SK-N-SH (cell line): Measurements from ENCODE around the gene CPZ. TPM values are rescaled to one million over a fixed set of nuclear protein-coding genes. Genes with fewer than 3 reads are reported as not detected.

ENCODE experiments used
- CTCF ChIA-PET: fragments of 300-600, 350-600 bp; formaldehyde crosslinking; extraction: SDS; loops from one replicate; lab custom pipeline; 2021; lab: Yijun Ruan, JAX
- POLR2A ChIA-PET: fragments of 350-600 bp; sonication (Branson Sonifier 250); formaldehyde crosslinking; extraction: SDS; loops from one replicate; lab custom pipeline; 2020; ENCODE audit warnings: antibody characterized with exemption, inconsistent platforms; lab: Yijun Ruan, JAX
- DNase-seq: peaks from one replicate; pipeline ENCODE4 v3.0.0; 2012
- H2AFZ ChIP-seq: fragments of 200-600 bp; sonication (generic); 2 replicates; pipeline ENCODE4 v1.8.1; 2016; ENCODE audit warnings: antibody characterized with exemption, mild to moderate bottlenecking, low read depth
- H3F3A ChIP-seq: fragments of 200-600 bp; sonication (generic); replicated peaks from 2 replicates; pipeline ENCODE3; 2016; ENCODE audit warnings: antibody characterized with exemption, mild to moderate bottlenecking; ENCODE audit not compliant: insufficient read depth
- H3K27ac ChIP-seq, 2 experiments: fragments of 200-500 bp in 1 of 2; fragments of 200-600 bp in 1 of 2; sonication (Bioruptor generic) in 1 of 2; sonication (generic), shearing (Covaris generic) in 1 of 2; 2 replicates each; pipeline versions ENCODE4 v1.5.1 to v1.6.1; 2014 to 2016; ENCODE audit warnings: low read depth in 2 of 2, inconsistent platforms in 1 of 2, low read length in 1 of 2, mild to moderate bottlenecking in 1 of 2, mixed read lengths in 1 of 2
- H3K27me3 ChIP-seq: fragments of 200-600 bp; sonication (generic), shearing (Covaris generic); 2 replicates; pipeline ENCODE4 v1.6.1; 2016; ENCODE audit warnings: mixed run types; ENCODE audit not compliant: insufficient read depth
- H3K36me3 ChIP-seq, 2 experiments: fragments of 200-500 bp in 1 of 2; fragments of 200-600 bp in 1 of 2; sonication (Bioruptor generic) in 1 of 2; sonication (generic) in 1 of 2; replicated peaks in 1 of 2; 2 replicates each; pipeline versions ENCODE3 to v1.5.1; 2014 to 2016; ENCODE audit warnings: low read length in 1 of 2, mild to moderate bottlenecking in 1 of 2; ENCODE audit not compliant: insufficient read depth in 2 of 2, control insufficient read depth in 1 of 2
- H3K4me1 ChIP-seq, 2 experiments: fragments of 200-500 bp in 1 of 2; fragments of 200-600 bp in 1 of 2; sonication (Bioruptor generic) in 1 of 2; sonication (generic), shearing (Covaris generic) in 1 of 2; 2 replicates each; pipeline versions ENCODE4 v1.5.1 to v1.6.1; 2014 to 2016; ENCODE audit warnings: low read depth in 1 of 2, low read length in 1 of 2, mixed run types in 1 of 2; ENCODE audit not compliant: insufficient read depth in 2 of 2, control insufficient read depth in 1 of 2
- H3K4me2 ChIP-seq: fragments of 200-600 bp; sonication (generic), shearing (Covaris generic); 2 replicates; pipeline ENCODE4 v1.6.1; 2017; ENCODE audit warnings: mixed run types
- H3K4me3 ChIP-seq, 2 experiments: fragments of 200-500 bp in 1 of 2; fragments of 200-600 bp in 1 of 2; sonication (Bioruptor generic) in 1 of 2; sonication (generic), shearing (Covaris generic) in 1 of 2; 2 replicates each; pipeline versions ENCODE4 v1.5.1 to v1.8.1; 2014 to 2016; ENCODE audit warnings: low read depth in 2 of 2, inconsistent platforms in 1 of 2, low read length in 1 of 2, mild to moderate bottlenecking in 1 of 2, mixed read lengths in 1 of 2, moderate library complexity in 1 of 2
- H3K79me2 ChIP-seq: fragments of 200-600 bp; sonication (generic); 2 replicates; pipeline ENCODE4 v1.8.1; 2017; ENCODE audit warnings: mild to moderate bottlenecking; ENCODE audit not compliant: insufficient read depth
- H3K9ac ChIP-seq: fragments of 200-600 bp; sonication (generic); 2 replicates; pipeline ENCODE4 v1.6.1; 2017; ENCODE audit warnings: mixed run types
- H3K9me2 ChIP-seq: fragments of 200-600 bp; sonication (generic); 2 replicates; pipeline ENCODE4 v1.6.1; 2017; ENCODE audit warnings: mixed run types
- H3K9me3 ChIP-seq: fragments of 200-600 bp; sonication (generic); 2 replicates; pipeline ENCODE4 v1.6.1; 2017; ENCODE audit warnings: mixed run types, mild to moderate bottlenecking, moderate library complexity
- H4K20me1 ChIP-seq: fragments of 200-600 bp; sonication (generic); 2 replicates; pipeline ENCODE4 v1.6.1; 2017; ENCODE audit warnings: mild to moderate bottlenecking, mixed run types; ENCODE audit not compliant: insufficient read depth
- CHD2 ChIP-seq: fragments of 150-350 bp; IDR thresholded peaks from 2 replicates; pipeline ENCODE4 v1.6.1; 2018; ENCODE audit warnings: low read length; ENCODE audit not compliant: partially characterized antibody
- CTCF ChIP-seq: fragments of 200-600 bp; sonication (generic); IDR thresholded peaks from 2 replicates; pipeline ENCODE4 v1.6.1; 2017; ENCODE audit warnings: antibody characterized with exemption, mild to moderate bottlenecking, moderate library complexity
- ELF1 ChIP-seq: IDR thresholded peaks from 2 replicates; pipeline ENCODE4 v1.4.0; 2012
- EP300 ChIP-seq, 2 experiments: IDR thresholded peaks; 2 replicates each; pipeline versions ENCODE4 v1.4.0 to v1.6.1; 2012; ENCODE audit warnings: borderline replicate concordance in 1 of 2, low read depth in 1 of 2, low read length in 1 of 2
- FOSL2 ChIP-seq: IDR thresholded peaks from 2 replicates; pipeline ENCODE4 v1.4.0; 2012; ENCODE audit warnings: low read depth, mild to moderate bottlenecking, moderate library complexity, borderline replicate concordance
- FOXJ3 ChIP-seq: sonication (generic); formaldehyde crosslinking; IDR thresholded peaks from 2 replicates; pipeline ENCODE4 v1.5.1; 2020; ENCODE audit warnings: mild to moderate bottlenecking, missing genetic modification reagents
- GABPA ChIP-seq: IDR thresholded peaks from 2 replicates; pipeline ENCODE4 v1.4.0; 2012; ENCODE audit warnings: low read depth, mild to moderate bottlenecking
- GATA2 ChIP-seq: sonication (generic); formaldehyde crosslinking; IDR thresholded peaks from 2 replicates; pipeline ENCODE4 v1.5.0; 2020; ENCODE audit warnings: mild to moderate bottlenecking, missing genetic modification reagents
- MAX ChIP-seq: IDR thresholded peaks from 2 replicates; pipeline ENCODE4 v1.4.0; 2012; ENCODE audit warnings: low read depth
- MXI1 ChIP-seq: IDR thresholded peaks from 2 replicates; pipeline ENCODE4 v1.6.1; 2012; ENCODE audit warnings: mild to moderate bottlenecking, low read depth, low read length, improper control_type of control experiment
- POLR2AphosphoS5 ChIP-seq: IDR thresholded peaks from 2 replicates; pipeline ENCODE4 v1.6.1; 2012; ENCODE audit warnings: low read depth, low read length
- RAD21 ChIP-seq: IDR thresholded peaks from 2 replicates; pipeline ENCODE4 v1.6.1; 2012; ENCODE audit warnings: mild to moderate bottlenecking, low read length
- RXRA ChIP-seq: IDR thresholded peaks from 2 replicates; pipeline ENCODE4 v1.4.0; 2012; ENCODE audit warnings: low read depth, mild to moderate bottlenecking, borderline replicate concordance
- SIN3A ChIP-seq: IDR thresholded peaks from 2 replicates; pipeline ENCODE4 v1.6.1; 2012; ENCODE audit warnings: low read depth, mild to moderate bottlenecking, low read length, moderate library complexity, borderline replicate concordance
- TCF12 ChIP-seq: IDR thresholded peaks from 2 replicates; pipeline ENCODE4 v1.4.0; 2012
- TEAD4 ChIP-seq: IDR thresholded peaks from 2 replicates; pipeline ENCODE4 v1.4.0; 2012; ENCODE audit warnings: mild to moderate bottlenecking, borderline replicate concordance; ENCODE audit not compliant: insufficient read depth
- USF1 ChIP-seq: IDR thresholded peaks from 2 replicates; pipeline ENCODE4 v1.4.0; 2012; ENCODE audit warnings: low read depth, borderline replicate concordance
- USF2 ChIP-seq: fragments of 150-350 bp; IDR thresholded peaks from 2 replicates; pipeline ENCODE4 v1.6.1; 2017; ENCODE audit warnings: antibody characterized with exemption, low read length, low read depth, borderline replicate concordance
- YY1 ChIP-seq: IDR thresholded peaks from 2 replicates; pipeline ENCODE4 v1.4.0; 2012; ENCODE audit warnings: low read depth, mild to moderate bottlenecking
- ZBTB33 ChIP-seq: IDR thresholded peaks from 2 replicates; pipeline ENCODE4 v1.4.0; 2012; ENCODE audit warnings: low read depth, borderline replicate concordance
- WGBS: methylation state at CpG from one replicate; pipeline ENCODE4 v1.1.6; 2017; ENCODE audit warnings: low lambda C conversion rate; 5-methylcytosine and 5-hydroxymethylcytosine counted together
- polyA plus RNA-seq, 3 experiments: library from polyadenylated mRNA; depleted of rRNA; stranded (reverse); fragments of >200 nt; gene quantifications; 2 replicates each; pipeline ENCODE4 v1.2.3, GENCODE V29; 2012

The CPZ gene
- polyA plus RNA-seq, 1 of the 3 experiments (the other 2 are of a cell fraction), result not detected

GRCh38 chr4:8546766-8547107 lies 45.8 kb upstream of the CPZ start:
- H4K20me1 ChIP-seq, result no peaks in the 10 kb centered on the region
- H3K9me3 ChIP-seq, result no peaks in the 10 kb centered on the region
- CTCF ChIA-PET, result interaction anchor here (0.8 to 1.0 kb wide), 2 partner anchors 9 to 31 kb away, joined by 4 read pairs; no protein-coding TSS in a partner anchor
- H2AFZ ChIP-seq, result no peak overlapping the region
- H3K9me2 ChIP-seq, result no peaks in the 10 kb centered on the region
- no peak overlapping the region for H3K27ac ChIP-seq
- no peaks in the 10 kb centered on the region for H3F3A ChIP-seq
- TF ChIP-seq GATA2 (no peak), FOXJ3 (CRISPR knock-in tag) (no peak), YY1 (no peak), RXRA (no peak), USF1 (no peak), RAD21 (no peak)
- no peak overlapping the region for H3K4me2 ChIP-seq
- POLR2A ChIA-PET, result no interaction called here
- no peak for DNase-seq
- H3K9ac ChIP-seq, result no peak overlapping the region
- H3K27me3 ChIP-seq, result no peaks in the 10 kb centered on the region
- H3K4me3 ChIP-seq, result no peak overlapping the region
- H3K79me2 ChIP-seq, result no peaks in the 10 kb centered on the region
- H3K4me1 ChIP-seq, result no peaks in the 10 kb centered on the region
- 74% methylated on average over 8 of the region's 8 CpGs for WGBS
- H3K36me3 ChIP-seq, result no peaks in the 10 kb centered on the region

GRCh38 chr4:8547108-8547911 lies 45.3 kb upstream of the CPZ start:
- Histone ChIP-seq H3K27ac (no peak overlapping the region), H3K9me3 (no peaks in the 10 kb centered on the region), H3K79me2 (no peaks in the 10 kb centered on the region), H3K27me3 (no peaks in the 10 kb centered on the region), H3F3A (no peaks in the 10 kb centered on the region), H3K4me3 (0 out of 4 replicates have a peak overlapping the region, but pooled peaks of 1 of the 2 experiments have one; percentile 29), H3K4me1 (no peaks in the 10 kb centered on the region), H3K36me3 (no peaks in the 10 kb centered on the region), H2AFZ (0 out of 2 replicates have a peak overlapping the region, but pooled peaks have one; percentile 45), H4K20me1 (no peaks in the 10 kb centered on the region), H3K9ac (no peak overlapping the region), H3K9me2 (no peaks in the 10 kb centered on the region), H3K4me2 (no peak overlapping the region)
- POLR2A ChIA-PET, result no interaction called here
- DNase-seq, result peak; percentile 36
- WGBS, result 41% methylated on average over 14 of the region's 16 CpGs
- CTCF ChIA-PET, result interaction anchor here (0.8 to 1.1 kb wide), 4 partner anchors 8 to 30 kb away, joined by 3 to 4 read pairs (median 4); no protein-coding TSS in a partner anchor
- no peak for TF ChIP-seq USF2
- TF ChIP-seq ZBTB33, result no peak
- TF ChIP-seq FOSL2, result peak; percentile 8; the same call in 1 of the 2 replicates
- TF ChIP-seq MAX, result no peak
- no peak for TF ChIP-seq ELF1
- TF ChIP-seq GABPA, result no peak
- TF ChIP-seq YY1, result no peak
- no peak for TF ChIP-seq CHD2
- no peak for TF ChIP-seq FOXJ3 (CRISPR knock-in tag)
- TF ChIP-seq TEAD4, result no peak
- no peak for TF ChIP-seq TCF12
- TF ChIP-seq EP300 (IDR thresholded peaks at IDR 0.05; ENCODE audit: borderline replicate concordance in 1 of 2, low read depth in 1 of 2, low read length in 1 of 2), result no peak
- TF ChIP-seq CTCF, result peak; percentile 55
- TF ChIP-seq RAD21, result peak; percentile 43
- TF ChIP-seq SIN3A, result no peak
- no peak for TF ChIP-seq USF1
- no peak for TF ChIP-seq POLR2AphosphoS5
- TF ChIP-seq MXI1, result no peak
